ENCODE measurements around the gene TDP2.

DNA sequence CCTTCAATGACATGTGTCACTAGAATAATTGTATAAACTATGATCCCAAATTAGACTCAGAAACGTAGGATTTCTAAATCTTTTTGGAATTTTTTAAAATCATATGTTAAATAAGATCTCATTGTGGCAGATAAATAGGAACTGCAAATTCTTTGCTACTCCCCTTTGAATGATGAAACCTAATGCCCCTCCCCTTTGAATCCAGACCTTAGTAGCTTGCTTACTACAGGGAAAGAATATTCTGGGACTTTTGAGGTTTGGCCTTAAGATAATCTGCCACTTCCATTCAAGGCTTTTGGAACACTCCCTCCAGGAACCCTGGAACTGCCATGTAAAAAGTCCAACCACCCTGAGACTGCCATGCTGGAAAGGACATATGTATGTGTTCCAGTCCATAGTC is 7.1 kb downstream of the TDP2 start:
- TF ChIP-seq YY1 (IDR thresholded peaks at IDR 0.05; ENCODE audit: insufficient read depth, insufficient read length) (no peak), SUZ12 (IDR thresholded peaks at IDR 0.05; ENCODE audit: extremely low read depth, insufficient read depth, insufficient read length) (no peak)
